Astrocyte of the spinal cord (primary cell): ENCODE results near the gene BARD1.
"Not testable (repeated sequence)": the region's sequence is repeated elsewhere in the genome, so short reads cannot be mapped to it uniquely, and the experiment has no call there.

Experiments used
- DNase-seq: peaks from one replicate; pipeline ENCODE4 v3.0.0; 2011; ENCODE audit warnings: low read depth, low spot score
- H3K4me3 ChIP-seq: 2 replicates; pipeline ENCODE4 v1.5.1; 2011; ENCODE audit warnings: low read depth, mild to moderate bottlenecking, low read length, moderate library complexity
- in situ Hi-C: cut with HindIII; loops from 2 replicates; pipeline ENCODE4 v1.10.0; 2017; ENCODE audit warnings: low sequenced_read_pairs
- TF ChIP-seq, protein P1 (sequence below): IDR thresholded peaks from 2 replicates; pipeline ENCODE4 v1.5.1; 2012; ENCODE audit warnings: low read depth, mild to moderate bottlenecking, low read length, inconsistent platforms

Gene BARD1

GRCh38 chr2:214699236-214699635 is 110.2 kb downstream of the BARD1 start:
- no peak for DNase-seq

DNA sequence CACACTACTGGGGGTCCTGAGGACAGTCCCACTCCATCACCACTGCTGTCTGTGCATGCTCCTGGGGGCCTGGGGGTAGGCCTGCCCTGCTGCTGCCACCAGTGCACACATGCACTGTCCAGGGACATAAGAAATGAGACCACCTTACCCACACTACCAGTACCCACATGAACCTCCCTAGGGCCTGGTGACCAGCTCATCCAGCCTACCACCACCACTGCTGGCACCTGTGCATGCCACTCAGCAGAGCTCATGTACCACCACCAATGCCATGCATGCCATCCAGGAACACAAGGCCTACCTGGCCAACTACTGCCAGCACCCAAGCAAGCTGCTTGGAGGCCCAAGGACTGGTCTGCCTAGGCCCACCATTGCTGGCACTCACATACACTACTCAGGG is 112.8 kb downstream of the BARD1 start:
- no peak for DNase-seq
- no peak overlapping the region for H3K4me3 ChIP-seq
- TF ChIP-seq, protein P1, sequence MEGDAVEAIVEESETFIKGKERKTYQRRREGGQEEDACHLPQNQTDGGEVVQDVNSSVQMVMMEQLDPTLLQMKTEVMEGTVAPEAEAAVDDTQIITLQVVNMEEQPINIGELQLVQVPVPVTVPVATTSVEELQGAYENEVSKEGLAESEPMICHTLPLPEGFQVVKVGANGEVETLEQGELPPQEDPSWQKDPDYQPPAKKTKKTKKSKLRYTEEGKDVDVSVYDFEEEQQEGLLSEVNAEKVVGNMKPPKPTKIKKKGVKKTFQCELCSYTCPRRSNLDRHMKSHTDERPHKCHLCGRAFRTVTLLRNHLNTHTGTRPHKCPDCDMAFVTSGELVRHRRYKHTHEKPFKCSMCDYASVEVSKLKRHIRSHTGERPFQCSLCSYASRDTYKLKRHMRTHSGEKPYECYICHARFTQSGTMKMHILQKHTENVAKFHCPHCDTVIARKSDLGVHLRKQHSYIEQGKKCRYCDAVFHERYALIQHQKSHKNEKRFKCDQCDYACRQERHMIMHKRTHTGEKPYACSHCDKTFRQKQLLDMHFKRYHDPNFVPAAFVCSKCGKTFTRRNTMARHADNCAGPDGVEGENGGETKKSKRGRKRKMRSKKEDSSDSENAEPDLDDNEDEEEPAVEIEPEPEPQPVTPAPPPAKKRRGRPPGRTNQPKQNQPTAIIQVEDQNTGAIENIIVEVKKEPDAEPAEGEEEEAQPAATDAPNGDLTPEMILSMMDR = no peak
- in situ Hi-C loops = no loop called here

More at GRCh38 chr2:214699236-214699635, 110.2 kb downstream of the BARD1 start:
- TF ChIP-seq, protein P1 = no peak
- in situ Hi-C loops = no loop called here
- no peak overlapping the region for H3K4me3 ChIP-seq

DNA sequence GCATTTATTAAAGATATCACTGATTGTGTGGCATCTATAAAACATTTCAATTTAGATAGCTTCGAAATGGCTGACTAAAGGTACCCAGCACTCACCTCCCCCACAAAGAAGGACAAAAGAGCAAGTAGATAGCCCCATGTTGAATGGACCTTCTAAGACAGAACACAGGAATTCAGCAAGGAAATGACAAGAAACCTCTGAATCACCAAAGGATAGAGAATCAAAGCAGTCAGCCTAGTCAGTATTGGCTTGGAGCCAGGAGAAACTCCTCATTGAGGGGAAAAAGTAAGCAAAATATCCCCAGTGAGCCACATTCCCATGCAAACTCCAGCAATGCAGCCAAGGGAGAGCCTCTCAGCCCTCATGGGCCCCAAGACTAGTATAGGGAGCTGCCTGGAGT is 113.7 kb downstream of the BARD1 start:
- no peak overlapping the region for H3K4me3 ChIP-seq
- DNase-seq = no peak
- TF ChIP-seq, protein P1 = no peak
- in situ Hi-C loops = no loop called here

DNA sequence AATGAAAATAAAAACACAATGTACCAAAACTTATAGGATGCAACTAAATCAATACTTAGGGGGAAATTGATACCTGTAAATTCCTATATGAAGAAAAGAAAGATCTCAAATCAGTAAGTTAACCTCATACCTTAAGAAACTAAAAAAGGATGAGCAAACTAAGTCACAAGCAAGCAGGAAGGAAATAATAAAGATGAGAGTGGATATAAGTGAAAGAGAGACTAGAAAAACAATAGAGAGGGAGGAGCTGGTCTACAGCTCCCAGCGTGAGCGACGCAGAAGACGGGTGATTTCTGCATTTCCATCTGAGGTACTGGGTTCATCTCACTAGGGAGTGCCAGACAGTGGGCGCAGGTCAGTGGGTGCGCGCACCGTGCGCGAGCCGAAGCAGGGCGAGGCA is 125.9 kb downstream of the BARD1 start:
- in situ Hi-C loops, DNase-seq: not testable (repeated sequence)
- H3K4me3 ChIP-seq = peak overlapping the region; percentile 34

DNA sequence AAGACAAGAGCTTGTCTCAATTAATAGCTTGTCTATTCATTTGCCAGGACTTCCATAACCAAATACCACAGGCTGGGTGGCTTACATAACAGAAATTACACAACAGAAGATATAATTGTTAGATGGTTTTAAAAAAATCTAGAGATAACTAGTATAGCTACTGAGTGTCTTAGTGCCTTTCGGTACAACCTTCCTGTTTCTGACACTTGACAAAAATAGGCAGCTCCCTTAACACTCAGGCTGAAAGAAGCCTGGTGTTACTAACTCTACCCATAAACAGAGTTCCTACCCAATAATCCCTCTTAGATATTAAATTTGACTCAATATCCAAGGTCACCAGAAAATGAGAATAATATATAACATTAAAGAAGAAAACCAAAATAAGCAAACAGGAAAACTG is 129.7 kb downstream of the BARD1 start:
- TF ChIP-seq, protein P1 = no peak
- in situ Hi-C loops = no loop called here
- no peak overlapping the region for H3K4me3 ChIP-seq
- DNase-seq = no peak

DNA sequence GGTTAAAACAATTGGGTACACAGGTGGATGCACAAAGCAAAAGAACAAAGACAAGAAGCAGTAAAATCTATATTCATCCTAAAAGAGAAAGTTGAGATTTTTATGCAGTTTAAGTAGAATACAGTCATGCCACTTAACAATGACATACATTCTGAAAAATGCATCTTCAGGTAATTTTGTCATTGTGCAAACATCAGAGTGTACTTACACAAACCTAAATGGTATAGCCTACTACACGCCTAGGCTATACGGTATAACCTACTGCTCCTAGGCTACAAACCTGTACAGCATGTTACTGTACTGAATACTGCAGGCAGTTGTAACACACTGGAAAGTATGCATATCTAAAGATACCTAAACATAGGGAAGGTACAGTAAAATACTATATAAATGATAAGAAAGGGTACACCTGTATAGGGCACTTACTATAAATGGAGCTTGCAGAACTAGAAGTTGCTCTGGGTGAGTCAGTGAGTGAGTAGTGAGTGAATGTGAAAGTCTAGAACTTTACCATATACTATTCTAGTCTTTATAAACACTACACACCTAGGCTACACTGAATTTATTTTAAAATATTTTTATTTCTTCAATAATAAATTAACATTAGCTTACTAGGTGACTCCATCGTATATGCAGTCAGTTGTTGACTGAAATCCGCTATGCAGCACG is 132.9 kb downstream of the BARD1 start:
- in situ Hi-C loops = no loop called here
- TF ChIP-seq, protein P1 = no peak

More for the DNA sequence above, 132.9 kb downstream of the BARD1 start:
- no peak overlapping the region for H3K4me3 ChIP-seq
- no peak for DNase-seq
